Measurements from ENCODE around the gene CINP. TPM values are rescaled to one million over a fixed set of nuclear protein-coding genes. Genes with fewer than 3 reads are reported as not detected.

The CINP gene
- total and polyA plus RNA-seq, 2 experiments from 2014 or later = 52.1 to 60.3 TPM

- H3K27ac ChIP-seq = peak overlapping the region; percentile 74; the same call in 1 of the 2 replicates
- TF ChIP-seq EZH2 (IDR thresholded peaks at IDR 0.05; ENCODE audit: insufficient read depth, poor library complexity, severe bottlenecking) (no peak), EZH2phosphoT487 (IDR thresholded peaks at IDR 0.05; ENCODE audit: insufficient read depth, low read depth) (no peak)
- peaks cover 26% of the 10 kb centered on the region for H3K4me1 ChIP-seq (ENCODE audit: insufficient read depth)
- H3K79me2 ChIP-seq (ENCODE audit: insufficient read depth) = peaks cover 17% of the 10 kb centered on the region
- peak overlapping the region; percentile 89 for H3K9ac ChIP-seq
- H3K4me2 ChIP-seq (ENCODE audit: unreplicated experiment) = peak overlapping the region; percentile 93
- H3K9me2 ChIP-seq (ENCODE audit: insufficient read depth) = no peaks in the 10 kb centered on the region
- 0 out of 2 replicates have a peak overlapping the region, but pooled peaks have one; percentile 74 for H2AFZ ChIP-seq
- H3K27me3 ChIP-seq (replicated peaks; ENCODE audit: insufficient read depth) = no peaks in the 10 kb centered on the region
- in situ Hi-C loops (cut with MboI) = loop anchor here (25.0 kb wide), 1 partner anchor 359 kb away; the partner anchor contains the start of gene DYNC1H1
- no peak for DNase-seq
- peaks cover 31% of the 10 kb centered on the region for H3F3A ChIP-seq (ENCODE audit: insufficient read depth)
- H3K9me3 ChIP-seq (ENCODE audit: low read depth) = no peaks in the 10 kb centered on the region
- peaks cover 3% of the 10 kb centered on the region for H3K36me3 ChIP-seq (ENCODE audit: low read depth)
- no peaks in the 10 kb centered on the region for H4K20me1 ChIP-seq (ENCODE audit: insufficient read depth)
- peak overlapping the region; percentile 85 for H3K4me3 ChIP-seq
- WGBS, 2 experiments (ENCODE audit: low coverage in 1 of 2, low lambda C conversion rate in 2 of 2, missing lambda C conversion rate in 2 of 2) = 88 to 89% methylated on average over 17 of the region's 17 CpGs
Observed at GRCh38 chr14:102320671-102321455, 41.8 kb downstream of the CINP start.

DNA sequence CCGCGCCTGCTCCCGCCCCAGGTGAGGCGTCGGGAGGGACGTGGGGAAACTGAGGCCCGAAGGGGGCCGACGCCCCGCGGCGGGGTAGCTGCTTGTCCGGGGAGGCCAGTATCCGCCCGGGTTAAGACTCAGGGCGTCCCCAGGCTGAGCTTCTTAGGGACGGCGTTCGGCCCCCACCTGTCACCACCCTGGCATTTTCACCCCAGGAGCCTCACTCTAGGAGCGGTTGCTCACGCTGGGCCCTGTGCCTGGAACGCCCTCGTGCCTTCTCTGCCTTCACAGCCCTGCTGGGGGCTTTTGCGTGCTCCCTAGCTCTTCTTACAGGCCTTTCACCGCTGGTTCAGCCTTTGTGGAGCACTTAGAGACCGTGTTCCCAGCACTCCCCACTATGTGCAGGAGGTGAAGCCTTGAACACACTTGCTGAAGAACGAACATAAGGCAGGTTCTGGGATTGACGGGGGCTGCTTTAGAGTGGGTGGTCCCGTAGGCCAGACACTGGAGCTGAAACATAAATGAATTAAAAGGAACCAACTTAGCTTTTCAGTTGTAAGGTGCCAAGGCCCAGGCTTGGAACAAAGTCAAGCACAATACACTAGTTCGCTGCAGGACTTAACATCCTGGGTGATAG lies 42.5 kb downstream of the CINP start:
- Histone ChIP-seq H3K4me2 (ENCODE audit: unreplicated experiment) (peak overlapping the region; percentile 93), H3K27me3 (replicated peaks; ENCODE audit: insufficient read depth) (no peaks in the 10 kb centered on the region), H3K27ac (peak overlapping the region; percentile 74), H3K79me2 (ENCODE audit: insufficient read depth) (peaks cover 17% of the 10 kb centered on the region), H3K9ac (peak overlapping the region; percentile 89), H4K20me1 (ENCODE audit: insufficient read depth) (no peaks in the 10 kb centered on the region), H2AFZ (peak overlapping the region; percentile 74), H3K9me3 (ENCODE audit: low read depth) (no peaks in the 10 kb centered on the region), H3F3A (ENCODE audit: insufficient read depth) (peaks cover 32% of the 10 kb centered on the region), H3K4me1 (ENCODE audit: insufficient read depth) (peaks cover 27% of the 10 kb centered on the region), H3K4me3 (peak overlapping the region; percentile 85), H3K9me2 (ENCODE audit: insufficient read depth) (no peaks in the 10 kb centered on the region), H3K36me3 (ENCODE audit: low read depth) (no peaks in the 10 kb centered on the region)
- WGBS, 2 experiments (ENCODE audit: low coverage in 1 of 2, low lambda C conversion rate in 2 of 2, missing lambda C conversion rate in 2 of 2) = 2 to 10% methylated on average over 11 to 28 of the region's 30 CpGs
- in situ Hi-C loops (cut with MboI) = loop anchor here (25.0 kb wide), 1 partner anchor 358 kb away; the partner anchor contains the start of gene DYNC1H1
- peak; percentile 88 for DNase-seq
- TF ChIP-seq EZH2phosphoT487 (IDR thresholded peaks at IDR 0.05; ENCODE audit: insufficient read depth, low read depth) (no peak), EZH2 (IDR thresholded peaks at IDR 0.05; ENCODE audit: insufficient read depth, poor library complexity, severe bottlenecking) (no peak)

GRCh38 chr14:102319351-102320032 lies 43.2 kb downstream of the CINP start, which contains the start of gene ZNF839:
Gene ZNF839 (plus strand): TSS chr14:102319746. CDS start chr14:102319766, 20 bp downstream.
- no peaks in the 10 kb centered on the region for H3K36me3 ChIP-seq (ENCODE audit: low read depth)
- H3K27me3 ChIP-seq (replicated peaks; ENCODE audit: insufficient read depth) = no peaks in the 10 kb centered on the region
- peaks cover 17% of the 10 kb centered on the region for H3K79me2 ChIP-seq (ENCODE audit: insufficient read depth)
- no peak for TF ChIP-seq EZH2 (IDR thresholded peaks at IDR 0.05; ENCODE audit: insufficient read depth, poor library complexity, severe bottlenecking)
- no peak for TF ChIP-seq EZH2phosphoT487 (IDR thresholded peaks at IDR 0.05; ENCODE audit: insufficient read depth, low read depth)
- peak within 1 kb of the TSS; percentile 89 for H3K9ac ChIP-seq
- in situ Hi-C loops (cut with MboI) = loop anchor here (25.0 kb wide), 1 partner anchor 357 kb away; the partner anchor contains the start of gene DYNC1H1
- WGBS, 2 experiments (ENCODE audit: low coverage in 1 of 2, low lambda C conversion rate in 2 of 2, missing lambda C conversion rate in 2 of 2) = 1% methylated on average over 28 to 33 of the region's 71 CpGs
- H3K9me2 ChIP-seq (ENCODE audit: insufficient read depth) = no peaks in the 10 kb centered on the region
- H4K20me1 ChIP-seq (ENCODE audit: insufficient read depth) = no peaks in the 10 kb centered on the region
- peak within 1 kb of the TSS; percentile 93 for H2AFZ ChIP-seq
- H3K9me3 ChIP-seq (ENCODE audit: low read depth) = no peaks in the 10 kb centered on the region
- peak within 1 kb of the TSS; percentile 85 for H3K4me3 ChIP-seq
- H3K4me1 ChIP-seq (ENCODE audit: insufficient read depth) = peaks cover 28% of the 10 kb centered on the region
- H3F3A ChIP-seq (ENCODE audit: insufficient read depth) = peaks cover 32% of the 10 kb centered on the region
- H3K27ac ChIP-seq = peak within 1 kb of the TSS; percentile 74
- peak; percentile 96 for DNase-seq
- peak within 1 kb of the TSS; percentile 93 for H3K4me2 ChIP-seq (ENCODE audit: unreplicated experiment)

- WGBS, 2 experiments (ENCODE audit: low coverage in 1 of 2, low lambda C conversion rate in 2 of 2, missing lambda C conversion rate in 2 of 2) = 65% methylated on average over 15 of the region's 15 CpGs
- no peak for DNase-seq
- Histone ChIP-seq H3K4me3 (peak overlapping the region; percentile 85), H3K9me3 (ENCODE audit: low read depth) (no peaks in the 10 kb centered on the region), H3K79me2 (ENCODE audit: insufficient read depth) (peaks cover 12% of the 10 kb centered on the region), H3K9ac (peak overlapping the region; percentile 89), H4K20me1 (ENCODE audit: insufficient read depth) (no peaks in the 10 kb centered on the region), H3K36me3 (ENCODE audit: low read depth) (no peaks in the 10 kb centered on the region), H3F3A (ENCODE audit: insufficient read depth) (peaks cover 32% of the 10 kb centered on the region), H3K4me1 (ENCODE audit: insufficient read depth) (peaks cover 32% of the 10 kb centered on the region), H3K27me3 (replicated peaks; ENCODE audit: insufficient read depth) (no peaks in the 10 kb centered on the region), H3K4me2 (ENCODE audit: unreplicated experiment) (peak overlapping the region; percentile 87), H3K27ac (peak overlapping the region; percentile 74), H2AFZ (peak overlapping the region; percentile 93), H3K9me2 (ENCODE audit: insufficient read depth) (no peaks in the 10 kb centered on the region)
- in situ Hi-C loops (cut with MboI) = loop anchor here (25.0 kb wide), 1 partner anchor 357 kb away; the partner anchor contains the start of gene DYNC1H1
- TF ChIP-seq EZH2phosphoT487 (IDR thresholded peaks at IDR 0.05; ENCODE audit: insufficient read depth, low read depth) = no peak
- no peak for TF ChIP-seq EZH2 (IDR thresholded peaks at IDR 0.05; ENCODE audit: insufficient read depth, poor library complexity, severe bottlenecking)
Observed at GRCh38 chr14:102318781-102319276, 43.9 kb downstream of the CINP start.
